GM18867 (cell line): ENCODE results near the gene NUP210.

Experiments used
- ATAC-seq: cut with Tn5 transposase; IDR thresholded peaks from one replicate; pipeline ENCODE4 v1.9.1; 2021; ENCODE audit warnings: mild to moderate bottlenecking, moderate library complexity; ENCODE audit not compliant: unreplicated experiment

The NUP210 gene

GRCh38 chr3:13353506-13353905, 66.6 kb downstream of the NUP210 start:
- no peak for ATAC-seq

DNA sequence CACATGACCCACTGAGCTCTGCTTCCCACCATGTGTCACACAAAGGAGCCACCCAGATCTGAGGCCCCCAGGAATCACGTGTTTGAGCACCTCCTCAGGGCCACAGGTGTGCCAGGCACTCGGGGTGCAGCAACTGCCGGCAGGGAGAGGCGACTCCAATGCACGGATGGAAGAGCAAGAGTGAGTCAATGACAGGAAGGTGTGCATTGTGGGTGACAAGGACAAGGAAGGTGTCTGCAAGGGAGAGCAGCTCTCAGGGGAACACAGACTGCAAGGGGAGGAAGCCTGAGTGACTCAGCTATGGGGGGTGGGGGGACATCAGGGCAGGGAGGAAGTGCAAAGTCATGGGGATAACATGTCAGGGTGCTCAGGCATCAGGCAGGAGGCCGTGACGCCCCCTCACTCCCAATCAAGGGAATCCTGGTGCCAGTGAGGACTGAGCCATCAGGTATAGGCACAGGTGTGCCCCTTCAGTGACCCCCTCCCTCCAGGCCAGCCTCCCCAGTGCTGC, 67.4 kb downstream of the NUP210 start:
- ATAC-seq, result no peak

DNA sequence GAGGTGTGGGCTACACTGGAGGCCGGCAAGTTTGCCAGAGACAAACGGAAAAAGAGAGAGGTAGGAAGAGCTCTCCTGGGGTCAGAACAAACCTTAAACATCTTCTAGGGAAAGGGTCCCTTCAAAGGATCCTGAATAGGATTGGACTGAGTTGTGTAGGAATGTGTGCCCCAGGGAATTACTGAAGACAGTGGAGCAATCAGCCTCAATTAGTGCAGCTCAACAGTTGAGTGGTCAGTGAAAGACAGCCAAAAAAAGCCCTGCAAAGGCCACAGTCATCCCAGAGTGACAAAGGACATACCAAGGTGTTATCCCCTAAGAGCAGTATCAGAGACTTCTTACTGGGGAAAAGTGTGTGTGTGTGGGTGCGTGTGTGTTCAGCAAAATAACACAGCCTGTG, 70.3 kb downstream of the NUP210 start:
- no peak for ATAC-seq

GRCh38 chr3:13348661-13349396, 71.3 kb downstream of the NUP210 start:
- no peak for ATAC-seq

- no peak for ATAC-seq
Measured at GRCh38 chr3:13348100-13348499, 72.0 kb downstream of the NUP210 start.

DNA sequence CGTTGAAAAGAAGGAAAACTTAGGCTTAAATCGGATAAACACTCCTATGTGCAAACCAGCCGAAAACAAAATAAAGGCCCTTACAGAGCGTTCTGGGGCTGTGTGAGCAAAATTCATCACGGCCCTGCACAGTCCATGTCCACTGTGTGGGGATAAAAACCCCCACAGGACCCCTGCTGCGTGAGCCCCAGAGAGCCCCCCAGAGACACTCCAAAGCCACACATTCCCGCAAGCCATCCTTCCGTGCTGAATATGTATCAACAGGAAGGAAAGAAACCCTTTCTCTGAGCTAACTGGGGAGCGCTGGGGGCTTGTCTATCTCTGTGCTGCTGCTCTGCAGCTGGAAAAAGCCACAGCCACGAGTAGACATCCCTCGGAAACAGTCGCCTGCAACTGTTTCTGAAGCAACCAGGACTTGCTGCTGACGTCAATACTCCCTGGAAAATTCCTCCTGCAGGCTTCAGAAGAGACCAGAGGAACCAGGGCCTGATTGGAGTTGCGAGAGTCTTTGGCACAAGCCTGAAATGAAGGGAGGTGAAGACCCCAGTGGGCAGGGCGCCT, 72.7 kb downstream of the NUP210 start:
- ATAC-seq, result no peak

GRCh38 chr3:13346481-13347389, 73.4 kb downstream of the NUP210 start:
- no peak for ATAC-seq

- ATAC-seq, result no peak
Measured at GRCh38 chr3:13345772-13346171, 74.3 kb downstream of the NUP210 start.

DNA sequence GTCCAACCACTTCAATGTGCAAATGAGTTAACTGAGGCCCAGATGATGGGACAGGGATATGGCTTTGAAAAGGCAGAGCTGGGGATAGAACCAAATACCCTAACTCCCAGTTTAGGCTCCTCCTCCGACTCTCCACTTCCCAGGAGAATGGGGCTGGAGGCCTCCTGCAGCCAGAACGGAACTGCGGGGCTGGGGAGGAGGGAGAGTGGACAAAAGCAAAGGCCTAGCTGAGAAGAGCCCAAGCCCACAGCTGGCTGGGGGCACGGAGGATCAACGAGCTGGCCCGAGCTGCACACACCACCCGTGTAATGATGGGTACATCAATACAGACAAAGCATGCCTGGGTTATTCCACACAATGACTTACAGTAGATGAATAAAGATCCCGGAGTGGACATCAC, 74.8 kb downstream of the NUP210 start:
- no peak for ATAC-seq

DNA sequence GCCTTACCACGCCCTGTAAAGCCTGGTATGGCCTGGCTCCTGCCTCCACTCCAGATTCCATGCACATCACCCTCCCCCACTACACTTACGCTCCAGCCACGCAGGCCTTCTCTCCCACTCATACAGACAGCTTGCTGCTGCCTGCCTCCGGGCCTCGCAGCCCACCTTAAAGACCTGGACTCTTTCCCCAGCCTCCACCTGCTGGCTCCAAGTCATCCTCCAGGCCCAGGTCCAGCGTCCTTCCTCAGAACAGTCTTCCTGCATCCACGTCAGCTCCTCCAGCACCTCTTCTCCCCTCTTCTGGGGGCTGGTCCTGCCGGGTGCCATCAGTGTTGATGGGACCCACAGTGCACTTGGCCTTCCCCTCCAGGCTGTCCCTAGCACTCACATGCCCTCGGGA, 75.5 kb downstream of the NUP210 start:
- ATAC-seq, result no peak

DNA sequence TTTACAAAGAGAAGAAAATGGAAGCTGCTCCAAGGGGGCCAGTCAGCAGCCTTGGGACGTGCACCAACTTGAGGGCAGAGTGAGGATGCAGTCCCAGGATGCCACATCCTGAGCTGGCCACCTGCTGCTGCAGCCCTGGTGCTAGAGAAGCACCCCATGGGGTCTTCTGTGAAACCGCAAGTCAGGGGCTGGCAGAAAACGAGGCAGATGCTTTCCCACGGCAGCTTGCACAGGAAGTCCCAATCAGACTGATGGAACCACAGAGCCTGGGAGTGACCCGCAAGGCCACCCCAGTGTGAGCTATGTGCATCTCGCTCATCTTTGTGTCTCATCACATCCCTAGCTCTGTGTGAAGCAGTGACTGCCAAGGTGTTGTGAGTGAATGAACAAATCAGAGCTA, 76.5 kb downstream of the NUP210 start:
- no peak for ATAC-seq

DNA sequence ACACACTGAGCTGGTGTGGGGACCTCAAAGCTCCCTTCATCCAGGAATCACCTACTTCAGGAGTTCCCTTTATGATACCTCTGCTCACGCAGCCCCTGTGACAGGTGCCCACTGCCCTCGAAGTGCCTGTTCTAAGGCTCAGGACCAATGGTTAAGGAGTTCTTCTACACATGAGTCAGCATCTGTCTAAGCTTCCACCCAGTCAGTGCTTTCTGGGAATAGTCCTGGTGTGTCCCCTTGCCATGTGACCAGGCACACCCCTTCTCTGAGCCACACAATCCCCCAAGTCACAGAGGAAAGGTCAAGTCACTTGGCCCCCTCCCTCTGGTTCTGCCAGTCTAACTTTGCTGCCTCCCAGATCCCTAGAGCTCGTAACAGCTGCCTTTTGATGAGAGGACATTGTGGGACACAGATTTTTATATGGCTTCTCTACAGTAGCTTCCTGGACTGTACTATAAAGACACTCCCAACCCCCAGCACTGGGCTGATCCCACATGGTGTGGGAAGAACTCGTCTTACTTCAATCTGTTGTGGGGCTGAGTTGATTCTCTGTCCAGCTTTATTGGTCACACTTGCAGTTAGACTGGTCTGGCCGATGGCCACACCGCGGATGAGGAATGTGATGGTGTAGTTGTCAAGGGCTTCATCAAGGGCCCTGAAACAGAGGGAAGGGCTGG, 78.8 kb downstream of the NUP210 start:
- ATAC-seq, result no peak

- ATAC-seq, result no peak
Measured at GRCh38 chr3:13339833-13340232, 80.3 kb downstream of the NUP210 start.

- ATAC-seq, result no peak
Measured at GRCh38 chr3:13338996-13339395, 81.1 kb downstream of the NUP210 start.

GRCh38 chr3:13338231-13338630, 81.9 kb downstream of the NUP210 start:
- no peak for ATAC-seq

DNA sequence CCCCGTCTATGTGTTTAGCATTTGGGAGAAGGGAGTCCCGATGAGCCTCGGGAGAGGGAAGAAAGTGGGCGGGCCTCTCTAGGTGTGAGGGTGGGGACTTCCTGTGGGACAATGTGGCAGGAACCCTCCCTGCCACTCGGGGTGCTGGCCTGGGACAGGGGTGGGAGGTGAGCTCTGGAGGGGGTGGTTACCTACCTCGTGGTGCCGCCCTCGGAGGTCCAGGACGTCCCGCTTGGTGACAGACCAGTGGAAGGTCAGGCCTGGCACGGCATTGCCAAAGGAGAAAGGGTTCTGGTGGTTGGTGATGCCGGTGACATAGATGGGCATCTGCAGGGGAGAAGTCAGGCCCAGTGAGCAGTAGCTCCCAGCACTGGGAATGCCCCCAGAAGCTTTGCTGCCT, 83.5 kb downstream of the NUP210 start:
- no peak for ATAC-seq

- no peak for ATAC-seq
Measured at GRCh38 chr3:13335503-13335902, 84.6 kb downstream of the NUP210 start.

DNA sequence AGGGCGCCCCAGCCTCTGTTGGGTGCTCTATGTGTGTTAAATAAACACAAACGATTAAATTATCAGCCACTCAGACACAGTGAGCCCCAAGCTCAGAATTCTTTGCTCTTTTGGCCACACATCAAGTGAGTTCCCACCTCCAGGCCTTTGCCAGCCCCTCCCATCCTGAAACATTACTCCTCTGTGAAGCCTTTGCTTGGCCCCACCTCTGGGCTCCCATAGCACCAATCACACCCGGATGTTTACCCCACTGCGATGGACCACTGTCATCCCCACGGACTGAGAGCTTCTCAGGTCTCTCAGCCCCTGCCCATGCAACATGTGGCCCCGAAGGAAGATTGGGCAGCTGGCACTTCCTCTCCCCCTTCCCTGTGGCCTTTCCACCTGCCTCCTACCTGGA, 85.1 kb downstream of the NUP210 start:
- ATAC-seq, result no peak

- no peak for ATAC-seq
Measured at GRCh38 chr3:13333236-13333897, 86.8 kb downstream of the NUP210 start.

- no peak for ATAC-seq
Measured at GRCh38 chr3:13332740-13333139, 87.4 kb downstream of the NUP210 start.

DNA sequence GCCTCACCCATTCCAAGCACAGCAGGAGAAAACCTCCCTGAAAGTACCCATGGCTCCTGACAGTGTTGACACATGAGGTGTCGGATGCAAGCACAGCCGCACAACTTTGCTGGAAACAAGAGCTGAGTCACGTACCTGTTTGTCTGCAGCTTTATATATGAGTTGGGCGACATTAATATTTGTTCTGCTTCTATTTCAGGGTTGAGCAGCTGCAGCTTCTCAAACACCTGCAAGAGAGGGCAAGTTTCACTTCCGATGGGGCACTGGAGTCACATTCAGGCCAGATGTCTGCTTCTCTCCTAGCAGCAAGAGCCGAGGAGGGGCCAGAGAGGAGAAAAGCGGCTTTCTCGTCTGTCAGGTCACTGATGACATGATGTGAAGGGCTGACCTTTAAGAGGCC, 88.0 kb downstream of the NUP210 start:
- peak; percentile 93 for ATAC-seq
